Cardiac fibroblast (primary cell): Measurements from ENCODE around the gene MAN2A1.

Experiments
- DNase-seq, 2 donors: peaks; one replicate each; pipeline versions ENCODE4 v3.0.0 to v3.0.0-alpha.2; 2010; ENCODE audit warnings: low read depth in 2 of 2
- H3K4me3 ChIP-seq, 2 donors: replicated peaks in 1 of 2; 1 replicate in 1 of 2; 2 replicates in 1 of 2; pipeline ENCODE4 v1.5.1; 2011; ENCODE audit warnings: low read depth in 2 of 2, low read length in 2 of 2, mild to moderate bottlenecking in 2 of 2, moderate library complexity in 1 of 2
- TF ChIP-seq, protein P1 (sequence below): IDR thresholded peaks from one replicate; pipeline ENCODE4 v1.5.1; 2011; ENCODE audit warnings: low read depth, mild to moderate bottlenecking, low read length, inconsistent platforms

MAN2A1 gene

DNA sequence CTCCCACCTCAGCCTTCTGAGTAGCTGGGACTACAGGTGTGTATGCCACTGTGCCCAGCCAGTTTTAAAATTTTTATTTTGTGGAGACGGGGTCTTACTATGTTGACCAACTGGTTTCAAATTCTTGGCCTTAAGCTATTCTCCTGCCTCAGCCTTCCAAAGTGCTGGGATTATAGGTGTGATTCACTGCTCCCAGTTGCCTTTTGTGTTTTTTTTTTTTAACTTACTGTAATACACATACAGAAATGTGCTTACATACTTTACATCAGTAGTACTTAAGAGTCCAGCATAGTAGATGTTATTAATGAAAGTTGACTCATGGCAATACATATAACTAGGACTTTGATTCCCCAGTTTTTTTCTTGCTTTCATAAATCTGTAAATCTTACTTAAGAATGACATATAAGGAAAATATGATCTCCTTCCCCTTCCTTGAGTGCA, 4.7 kb downstream of the MAN2A1 start:
- peak in 1 of 2 donors; percentile 45 for DNase-seq
- TF ChIP-seq, protein P1, sequence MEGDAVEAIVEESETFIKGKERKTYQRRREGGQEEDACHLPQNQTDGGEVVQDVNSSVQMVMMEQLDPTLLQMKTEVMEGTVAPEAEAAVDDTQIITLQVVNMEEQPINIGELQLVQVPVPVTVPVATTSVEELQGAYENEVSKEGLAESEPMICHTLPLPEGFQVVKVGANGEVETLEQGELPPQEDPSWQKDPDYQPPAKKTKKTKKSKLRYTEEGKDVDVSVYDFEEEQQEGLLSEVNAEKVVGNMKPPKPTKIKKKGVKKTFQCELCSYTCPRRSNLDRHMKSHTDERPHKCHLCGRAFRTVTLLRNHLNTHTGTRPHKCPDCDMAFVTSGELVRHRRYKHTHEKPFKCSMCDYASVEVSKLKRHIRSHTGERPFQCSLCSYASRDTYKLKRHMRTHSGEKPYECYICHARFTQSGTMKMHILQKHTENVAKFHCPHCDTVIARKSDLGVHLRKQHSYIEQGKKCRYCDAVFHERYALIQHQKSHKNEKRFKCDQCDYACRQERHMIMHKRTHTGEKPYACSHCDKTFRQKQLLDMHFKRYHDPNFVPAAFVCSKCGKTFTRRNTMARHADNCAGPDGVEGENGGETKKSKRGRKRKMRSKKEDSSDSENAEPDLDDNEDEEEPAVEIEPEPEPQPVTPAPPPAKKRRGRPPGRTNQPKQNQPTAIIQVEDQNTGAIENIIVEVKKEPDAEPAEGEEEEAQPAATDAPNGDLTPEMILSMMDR = no peak
- no peak overlapping the region for H3K4me3 ChIP-seq

DNA sequence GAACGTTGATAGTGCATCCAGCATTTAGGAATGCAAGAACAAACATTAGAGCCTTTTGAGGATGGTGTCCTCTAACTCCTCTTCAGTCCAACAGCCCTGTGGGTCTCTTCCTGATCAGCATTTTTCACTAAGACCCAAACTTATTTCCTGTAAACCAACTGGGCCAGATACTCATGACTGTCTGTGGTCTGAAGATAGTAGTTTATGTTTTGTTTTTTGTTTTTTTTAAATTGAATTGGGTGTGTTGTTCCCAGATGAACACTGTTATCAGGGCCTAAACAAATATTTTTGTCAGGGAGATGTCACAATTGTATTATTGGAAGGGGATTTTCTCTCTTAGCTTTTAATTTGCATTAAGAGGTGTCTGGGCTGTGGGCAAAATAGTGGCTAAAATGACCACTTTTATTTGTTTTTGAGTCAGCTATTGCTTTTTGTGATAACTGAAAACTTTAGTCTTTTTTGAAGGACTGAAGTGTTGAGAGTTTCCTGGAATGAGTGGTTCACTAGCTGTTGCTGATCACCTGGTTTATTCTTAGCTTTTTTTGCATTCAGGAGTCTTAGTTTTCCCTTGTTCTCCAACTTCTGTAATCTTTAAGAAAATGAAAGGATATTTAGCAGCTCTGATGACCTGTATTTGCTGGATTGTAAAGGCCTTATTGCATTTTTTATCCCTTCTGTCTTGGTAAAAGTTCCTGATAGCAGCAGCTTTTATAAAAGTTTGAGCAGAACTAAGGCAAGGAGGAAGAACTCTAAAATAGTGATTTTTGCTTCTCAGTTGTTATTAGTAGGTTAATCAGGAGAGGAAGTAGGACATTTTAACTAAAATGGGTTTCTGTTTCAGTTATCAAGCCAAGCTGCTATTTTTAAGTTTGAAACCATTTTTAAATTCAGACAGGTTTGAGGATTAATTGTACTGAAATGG, 5.5 kb downstream of the MAN2A1 start:
- no peak overlapping the region for H3K4me3 ChIP-seq
- no peak for DNase-seq
- TF ChIP-seq, protein P1 = no peak

DNA sequence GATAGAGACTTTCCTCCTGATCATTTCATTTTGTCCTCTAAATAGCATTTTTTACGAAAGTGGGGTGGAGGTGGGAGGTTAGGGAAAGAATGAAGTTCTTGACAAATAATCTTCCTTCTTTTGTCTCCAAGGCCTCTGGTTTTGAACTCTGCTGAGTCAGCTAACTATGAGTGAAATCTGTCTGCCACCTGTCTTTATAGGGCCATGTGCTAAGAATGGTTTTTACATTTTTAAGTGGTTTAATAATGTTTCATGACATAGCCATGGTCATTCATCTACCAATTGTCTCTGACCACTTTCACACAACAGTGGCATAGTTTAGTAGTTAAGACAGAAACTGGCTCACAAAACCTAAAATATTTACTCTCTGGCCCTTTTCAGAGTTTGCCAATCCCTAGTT, 7.6 kb downstream of the MAN2A1 start:
- no peak overlapping the region for H3K4me3 ChIP-seq
- TF ChIP-seq, protein P1 = no peak
- DNase-seq = peak in 1 of 2 donors; percentile 38

DNA sequence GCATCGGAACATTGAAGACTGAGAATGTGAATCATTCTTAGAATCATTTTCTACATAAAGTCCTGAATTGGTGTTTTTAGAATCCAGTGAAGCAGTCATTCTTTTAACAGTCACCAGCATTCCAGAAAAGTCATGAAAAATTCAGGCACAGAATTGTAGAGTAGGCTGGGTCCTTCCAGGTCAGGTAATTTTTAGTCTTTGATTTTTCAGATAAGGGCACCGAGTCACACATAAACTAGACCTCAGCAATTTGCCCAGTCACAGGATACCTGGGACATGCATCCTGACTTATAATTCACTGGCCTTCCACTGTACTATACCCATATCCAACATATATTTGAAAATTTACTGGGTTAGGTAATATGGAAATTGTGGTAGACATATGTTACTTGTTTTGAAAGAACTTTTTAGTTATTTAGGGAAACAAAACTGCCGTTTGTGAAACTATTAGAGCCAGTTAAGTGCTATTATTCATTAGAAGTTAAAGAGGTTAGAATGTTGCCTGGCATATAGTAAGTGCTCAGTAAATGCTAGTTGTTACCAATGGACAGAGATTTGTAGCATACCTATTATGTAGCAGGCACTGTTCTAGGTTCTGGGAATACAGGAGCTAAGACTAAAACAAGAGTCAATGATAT, 10.9 kb downstream of the MAN2A1 start:
- TF ChIP-seq, protein P1 = no peak
- DNase-seq = no peak
- no peak overlapping the region for H3K4me3 ChIP-seq

DNA sequence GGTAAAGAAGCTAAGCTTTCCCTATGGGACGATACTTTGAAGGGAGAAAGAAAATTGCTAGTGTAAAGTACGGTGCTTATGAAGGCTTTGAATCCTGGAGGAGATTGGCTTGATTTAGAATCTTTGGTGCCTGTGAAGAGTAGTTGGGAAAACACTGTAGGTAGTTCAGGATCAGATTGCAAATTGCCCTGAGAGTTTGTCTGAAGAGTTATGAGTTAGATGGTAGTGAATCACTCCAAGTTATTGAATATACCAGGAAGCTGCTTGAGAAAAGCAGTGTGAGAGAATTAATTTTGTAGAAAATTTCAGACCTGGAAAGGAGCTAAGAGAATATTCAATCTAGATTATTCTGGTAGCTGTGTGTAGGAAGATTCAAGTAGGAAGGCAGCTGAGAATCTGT, 11.5 kb downstream of the MAN2A1 start:
- peak in 1 of 2 donors; percentile 19 for DNase-seq
- H3K4me3 ChIP-seq = no peak overlapping the region
- TF ChIP-seq, protein P1 = no peak

DNA sequence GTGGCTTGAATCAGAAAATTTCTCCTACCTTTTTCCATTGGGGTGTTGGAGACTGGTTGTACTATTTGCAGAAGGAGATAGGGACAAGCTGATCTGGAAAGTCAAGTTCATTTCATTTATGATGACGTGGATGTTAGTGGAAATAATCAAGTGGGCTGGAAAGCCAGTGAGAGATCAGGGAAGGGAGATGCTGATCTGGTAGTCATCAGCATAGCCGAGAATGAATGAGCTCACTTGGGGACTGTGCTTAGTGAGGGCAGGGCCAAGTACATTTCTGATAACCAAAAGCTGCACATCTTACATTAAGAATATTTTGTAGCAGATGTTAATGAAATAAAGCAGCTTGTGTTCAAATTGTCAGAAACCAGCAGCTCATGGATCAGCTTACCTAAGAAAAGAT, 12.1 kb downstream of the MAN2A1 start:
- H3K4me3 ChIP-seq = no peak overlapping the region
- TF ChIP-seq, protein P1 = no peak
- peak in 1 of 2 donors; percentile 14 for DNase-seq
